Testis (tissue), 3 donors: ENCODE data around the gene AGPAT2. TPM values are rescaled to one million over a fixed set of nuclear protein-coding genes. Genes with fewer than 3 reads are reported as not detected.

Experiments
- DNase-seq: peaks from one replicate; pipeline ENCODE4 v3.0.0-alpha.2; 2019
- H3K27ac ChIP-seq, 2 donors: fragments of 200-600 bp; sonication (generic); one replicate each; pipeline ENCODE4 v1.5.1; 2019
- H3K27me3 ChIP-seq: fragments of 200-600 bp; sonication (generic); one replicate; pipeline ENCODE4 v1.5.1; 2019
- H3K36me3 ChIP-seq: fragments of 200-600 bp; sonication (generic); one replicate; pipeline ENCODE4 v1.5.1; 2017; ENCODE audit warnings: low read depth; ENCODE audit errors: missing control alignments
- H3K4me1 ChIP-seq: fragments of 200-600 bp; sonication (generic); one replicate; pipeline ENCODE4 v1.5.1; 2019
- H3K4me3 ChIP-seq, 2 donors: fragments of 200-600 bp; sonication (generic); one replicate each; pipeline ENCODE4 v1.5.1; 2017 to 2019
- H3K9me3 ChIP-seq: fragments of 200-600 bp; sonication (generic); one replicate; pipeline ENCODE4 v1.5.1; 2017
- POLR2A ChIP-seq: fragments of 450-650 bp; IDR thresholded peaks from one replicate; pipeline ENCODE4 v1.6.1; 2017; ENCODE audit warnings: antibody characterized with exemption, mild to moderate bottlenecking, moderate library complexity
- WGBS, 2 donors: methylation state at CpG; one replicate each; pipeline ENCODE4 v1.1.5; 2018; 5-methylcytosine and 5-hydroxymethylcytosine counted together
- intact Hi-C: fragments of 100-400 bp; cut with DNase I; formaldehyde crosslinking; loops from one replicate; pipeline ENCODE4 v1.15.1; 2023; ENCODE audit warnings: low total_unique reads
- polyA plus RNA-seq: library from polyadenylated mRNA; stranded (reverse); fragments of 350-450 nt; fragmentation: Illumina TruSeq; extraction: RNeasy Lipid Tissue Mini Kit (QIAGEN cat#74804); gene quantifications from one replicate; pipeline ENCODE4 v1.2.3, GENCODE V29; 2014; ENCODE audit warnings: low read depth, low replicate concordance; ENCODE audit not compliant: insufficient read depth
- total RNA-seq, 2 donors: library from RNA; depleted of rRNA; stranded (reverse); fragments of >200 nt; gene quantifications; one replicate each; pipeline ENCODE4 v1.2.3, GENCODE V29; 2016
- TF ChIP-seq, protein P1 (sequence below), 3 experiments: fragments of 450-650 bp in 2 of 3; fragments of 200-600 bp in 1 of 3; sonication (generic) in 1 of 3; IDR thresholded peaks; one replicate each; pipeline ENCODE4 v1.5.1; 2016 to 2019; ENCODE audit warnings: antibody characterized with exemption in 3 of 3, mild to moderate bottlenecking in 2 of 3, moderate library complexity in 1 of 3

Gene AGPAT2
- total and polyA plus RNA-seq, 3 donors from 2014 or later = 34.2 to 52.7 (median 46.6) TPM

DNA sequence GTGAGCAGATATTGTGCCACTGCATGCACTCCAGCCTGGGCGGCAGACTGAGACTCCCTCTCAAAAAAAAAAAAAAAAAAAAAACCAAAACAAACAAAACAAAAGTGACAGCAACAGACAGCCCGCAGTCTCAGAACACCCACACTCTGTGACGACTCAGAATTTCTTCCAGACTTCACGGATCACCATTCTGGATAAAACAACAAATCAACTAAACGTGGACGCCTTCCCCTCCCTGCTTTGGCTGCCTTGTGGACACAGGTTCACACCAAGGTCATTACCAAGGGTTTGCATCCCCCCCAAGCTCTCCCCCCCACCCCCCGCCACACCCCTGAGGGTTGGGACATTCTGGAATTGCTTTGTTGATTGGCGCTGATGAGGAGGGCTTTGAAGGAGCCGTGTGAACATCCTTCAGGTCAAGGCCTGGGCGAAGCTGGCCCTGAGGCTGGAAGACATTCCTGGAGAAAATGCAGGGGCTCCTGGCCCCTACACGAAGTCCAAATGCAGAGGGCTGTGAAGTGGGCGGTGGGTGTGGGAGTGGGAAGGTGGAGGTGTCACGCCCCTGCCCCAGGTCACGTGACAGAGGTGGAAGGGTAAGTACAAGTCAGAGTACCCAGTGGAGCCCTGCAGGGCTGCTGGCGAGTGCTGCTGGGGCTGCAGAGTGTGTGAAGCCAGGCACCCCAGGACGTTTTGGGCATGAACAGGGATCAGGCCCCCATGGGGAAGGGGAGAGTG lies 45.4 kb upstream of the AGPAT2 start:
- H3K4me1 ChIP-seq = peaks cover 7% of the 10 kb centered on the region
- DNase-seq = no peak
- H3K27me3 ChIP-seq = no peaks in the 10 kb centered on the region
- intact Hi-C loops = no loop called here
- H3K4me3 ChIP-seq = no peak overlapping the region
- WGBS, 2 donors = 74 to 76% methylated on average over 13 to 16 of the region's 16 CpGs
- TF ChIP-seq POLR2A = no peak
- TF ChIP-seq, protein P1, sequence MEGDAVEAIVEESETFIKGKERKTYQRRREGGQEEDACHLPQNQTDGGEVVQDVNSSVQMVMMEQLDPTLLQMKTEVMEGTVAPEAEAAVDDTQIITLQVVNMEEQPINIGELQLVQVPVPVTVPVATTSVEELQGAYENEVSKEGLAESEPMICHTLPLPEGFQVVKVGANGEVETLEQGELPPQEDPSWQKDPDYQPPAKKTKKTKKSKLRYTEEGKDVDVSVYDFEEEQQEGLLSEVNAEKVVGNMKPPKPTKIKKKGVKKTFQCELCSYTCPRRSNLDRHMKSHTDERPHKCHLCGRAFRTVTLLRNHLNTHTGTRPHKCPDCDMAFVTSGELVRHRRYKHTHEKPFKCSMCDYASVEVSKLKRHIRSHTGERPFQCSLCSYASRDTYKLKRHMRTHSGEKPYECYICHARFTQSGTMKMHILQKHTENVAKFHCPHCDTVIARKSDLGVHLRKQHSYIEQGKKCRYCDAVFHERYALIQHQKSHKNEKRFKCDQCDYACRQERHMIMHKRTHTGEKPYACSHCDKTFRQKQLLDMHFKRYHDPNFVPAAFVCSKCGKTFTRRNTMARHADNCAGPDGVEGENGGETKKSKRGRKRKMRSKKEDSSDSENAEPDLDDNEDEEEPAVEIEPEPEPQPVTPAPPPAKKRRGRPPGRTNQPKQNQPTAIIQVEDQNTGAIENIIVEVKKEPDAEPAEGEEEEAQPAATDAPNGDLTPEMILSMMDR (IDR thresholded peaks at IDR 0.05) = no peak
- no peak overlapping the region for H3K27ac ChIP-seq
- H3K9me3 ChIP-seq = no peaks in the 10 kb centered on the region
- H3K36me3 ChIP-seq = no peaks in the 10 kb centered on the region

DNA sequence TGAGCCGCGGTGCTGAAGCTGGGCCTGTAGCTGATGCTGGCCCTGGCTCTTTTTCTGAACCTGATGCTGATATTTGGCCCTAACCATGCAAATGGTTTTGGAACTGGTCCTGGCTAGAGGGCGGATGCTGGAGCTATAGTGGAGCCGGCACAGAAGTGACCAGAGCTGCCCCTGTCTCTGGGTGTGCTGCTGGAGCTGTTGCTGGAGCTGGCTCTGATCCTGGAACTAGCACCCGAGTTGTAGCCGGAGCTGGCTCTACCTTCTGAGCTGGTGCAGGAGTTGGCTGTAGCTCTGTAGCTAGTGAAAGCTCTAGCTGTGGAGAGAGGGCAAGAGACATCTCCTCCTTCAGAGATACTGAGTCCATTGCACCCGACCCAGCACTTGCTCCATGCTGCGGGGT lies 42.7 kb upstream of the AGPAT2 start:
- intact Hi-C loops = no loop called here
- H3K4me1 ChIP-seq = peaks cover 22% of the 10 kb centered on the region
- no peak for TF ChIP-seq POLR2A
- no peaks in the 10 kb centered on the region for H3K36me3 ChIP-seq
- DNase-seq = no peak
- no peak overlapping the region for H3K27ac ChIP-seq
- no peaks in the 10 kb centered on the region for H3K27me3 ChIP-seq
- no peak overlapping the region for H3K4me3 ChIP-seq
- H3K9me3 ChIP-seq = no peaks in the 10 kb centered on the region
- WGBS, 2 donors = 79 to 92% methylated on average over 5 to 8 of the region's 8 CpGs

DNA sequence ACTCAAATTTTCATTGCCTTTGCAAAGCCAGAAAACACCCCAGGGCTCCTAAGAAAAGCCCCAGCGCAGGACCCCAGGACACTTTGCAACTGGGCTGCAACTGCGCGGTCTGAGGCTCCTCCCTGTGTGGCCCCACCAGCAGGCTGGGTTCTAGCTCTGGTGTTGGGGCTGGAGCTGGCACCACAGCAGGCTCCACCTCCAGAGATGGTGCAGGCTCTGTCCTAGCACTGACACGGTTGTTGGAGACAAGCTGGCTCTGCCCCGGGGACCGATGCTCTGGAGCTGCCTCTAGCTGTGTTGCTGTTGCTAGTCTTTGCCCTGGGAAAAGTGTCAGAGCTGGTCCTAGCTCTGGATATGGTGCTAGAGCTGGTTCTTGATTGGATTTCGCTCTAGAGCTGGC lies 41.9 kb upstream of the AGPAT2 start:
- Histone ChIP-seq H3K9me3 (no peaks in the 10 kb centered on the region), H3K4me1 (peaks cover 22% of the 10 kb centered on the region), H3K36me3 (no peaks in the 10 kb centered on the region), H3K27me3 (no peaks in the 10 kb centered on the region), H3K4me3 (peak overlapping the region in 1 of 2 donors; percentile 89), H3K27ac (no peak overlapping the region)
- WGBS, 2 donors = 50 to 68% methylated on average over 2 to 7 of the region's 7 CpGs
- intact Hi-C loops = no loop called here
- no peak for DNase-seq
- TF ChIP-seq POLR2A = no peak
- TF ChIP-seq, protein P1 (IDR thresholded peaks at IDR 0.05) = no peak

DNA sequence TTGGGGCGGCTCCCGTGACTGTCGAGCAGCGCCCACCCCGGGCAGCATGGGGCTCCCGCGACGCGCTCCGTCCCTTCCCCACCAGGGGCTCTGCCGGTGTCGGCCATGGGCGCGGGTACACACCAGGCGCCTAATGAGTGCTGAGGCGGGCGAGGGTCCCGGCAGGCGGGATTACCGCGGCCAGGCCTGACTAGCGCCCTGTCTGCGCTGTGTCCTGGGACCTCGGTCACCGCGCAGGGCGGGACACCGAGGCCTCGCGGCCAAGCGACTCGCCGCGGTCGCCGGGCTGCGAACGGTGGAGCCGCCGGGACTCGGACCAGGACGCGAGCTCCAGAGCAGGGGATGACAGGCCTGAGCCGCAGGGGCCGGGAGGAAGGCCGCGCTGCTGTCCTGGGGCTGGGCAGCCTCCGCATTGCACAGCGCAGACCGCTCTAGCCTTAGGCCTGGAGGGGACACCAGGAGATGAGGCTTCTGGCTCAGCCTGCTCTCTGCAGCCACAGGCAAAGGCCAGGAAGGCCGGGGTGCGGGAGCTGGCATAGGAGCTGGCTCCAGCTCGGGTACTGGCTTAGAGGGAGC lies 41.4 kb upstream of the AGPAT2 start:
- H3K4me1 ChIP-seq = peaks cover 22% of the 10 kb centered on the region
- peaks cover 3% of the 10 kb centered on the region for H3K36me3 ChIP-seq
- no peaks in the 10 kb centered on the region for H3K27me3 ChIP-seq
- intact Hi-C loops = no loop called here
- H3K4me3 ChIP-seq = peak overlapping the region; percentile 82 to 89
- H3K9me3 ChIP-seq = no peaks in the 10 kb centered on the region
- TF ChIP-seq, protein P1 (IDR thresholded peaks at IDR 0.05) = peak in 1 of 3 experiments; percentile 1
- no peak for TF ChIP-seq POLR2A
- peak; percentile 40 for DNase-seq
- peak overlapping the region; percentile 29 to 56 for H3K27ac ChIP-seq
- WGBS, 2 donors = 0 to 14% methylated on average over 3 to 8 of the region's 53 CpGs

DNA sequence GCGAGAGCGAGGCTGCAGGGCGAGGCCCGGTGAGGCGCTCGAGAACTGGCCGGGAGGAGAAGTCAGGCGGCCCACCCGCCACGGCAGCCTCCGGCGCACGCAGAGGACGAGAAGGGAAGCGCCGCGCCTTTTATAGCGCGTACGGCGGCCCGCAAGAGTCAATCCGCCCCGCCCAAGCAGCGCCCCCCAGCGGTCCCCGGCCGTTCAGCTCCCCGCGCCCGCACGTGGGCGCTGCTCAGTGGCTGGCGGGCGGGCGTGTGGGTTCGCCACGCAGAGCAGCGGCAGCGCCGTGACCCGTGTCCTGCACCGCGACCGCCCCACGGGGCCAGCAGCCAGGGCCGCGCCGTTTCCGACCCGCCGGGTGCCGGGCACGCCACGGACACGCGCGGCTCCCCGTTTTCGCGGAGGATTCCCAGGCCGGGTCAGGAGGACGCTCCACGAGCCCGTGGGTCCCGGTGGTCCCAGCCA lies 40.9 kb upstream of the AGPAT2 start:
- 1% methylated on average over 36 of the region's 66 CpGs; no CpG with 5 or more reads in 1 of the 2 donors for WGBS, 2 donors

More for the DNA sequence above, 40.9 kb upstream of the AGPAT2 start:
- intact Hi-C loops = no loop called here
- peak; percentile 90 for DNase-seq
- Histone ChIP-seq H3K27ac (peak overlapping the region; percentile 56 to 68), H3K4me1 (peaks cover 22% of the 10 kb centered on the region), H3K4me3 (peak overlapping the region; percentile 82 to 89), H3K27me3 (no peaks in the 10 kb centered on the region), H3K9me3 (no peaks in the 10 kb centered on the region), H3K36me3 (peaks cover 4% of the 10 kb centered on the region)
- TF ChIP-seq POLR2A = peak; percentile 81
- TF ChIP-seq, protein P1 (IDR thresholded peaks at IDR 0.05) = peak; percentile 83 to 100 (median 98)
